Muscle of leg (tissue), 11 donors: Measurements from ENCODE around the gene SDK1. TPM values are rescaled to one million over a fixed set of nuclear protein-coding genes. Genes with fewer than 3 reads are reported as not detected.
A peak's percentile ranks its signal among the peaks of the same experiment; 100 is the strongest.

Source experiments
- DNase-seq: peaks from one replicate; pipeline ENCODE4 v3.0.0; 2013
- H3K27ac ChIP-seq: one replicate; pipeline ENCODE4 v1.5.1; 2013; ENCODE audit warnings: mild to moderate bottlenecking, low read length, control low read depth
- H3K27me3 ChIP-seq: one replicate; pipeline ENCODE4 v1.6.1; 2013; ENCODE audit warnings: low read length; ENCODE audit not compliant: control insufficient read depth, insufficient read depth
- H3K36me3 ChIP-seq: one replicate; pipeline ENCODE4 v1.6.1; 2013; ENCODE audit warnings: low read length; ENCODE audit not compliant: control insufficient read depth, insufficient read depth
- H3K4me1 ChIP-seq: one replicate; pipeline ENCODE4 v1.6.1; 2013; ENCODE audit warnings: low read length; ENCODE audit not compliant: control insufficient read depth, insufficient read depth
- H3K4me3 ChIP-seq: one replicate; pipeline ENCODE4 v1.5.1; 2013; ENCODE audit warnings: low read length, control low read depth
- H3K9me3 ChIP-seq: replicated peaks from 2 replicates; pipeline ENCODE4 v1.6.1; 2013; ENCODE audit warnings: low read depth, low read length; ENCODE audit not compliant: control insufficient read depth
- WGBS: methylation state at CpG from one replicate; pipeline ENCODE4 v1.1.5; 2013; ENCODE audit warnings: missing lambda C conversion rate; ENCODE audit not compliant: insufficient coverage; 5-methylcytosine and 5-hydroxymethylcytosine counted together
- polyA plus RNA-seq, 8 donors: library from polyadenylated mRNA; unstranded; fragments of 120-200 nt; gene quantifications; one replicate each; pipeline versions ENCODE4 v1.2.1 to v1.2.3, GENCODE V29; 2013; ENCODE audit warnings: inconsistent platforms in 1 of 8, low replicate concordance in 1 of 8; ENCODE audit not compliant: insufficient read length in 8 of 8, insufficient read depth in 1 of 8
- total RNA-seq: library from RNA; stranded (reverse); fragments of 120-200 nt; gene quantifications from one replicate; pipeline ENCODE4 v1.2.4, GENCODE V29; 2013

The SDK1 gene
- total and polyA plus RNA-seq, 9 donors = 2.3 to 6.4 (median 3.6) TPM

- Histone ChIP-seq H3K27ac (no peak overlapping the region), H3K4me3 (no peak overlapping the region), H3K9me3 (no peaks in the 10 kb centered on the region), H3K36me3 (no peaks in the 10 kb centered on the region), H3K4me1 (peaks cover 2% of the 10 kb centered on the region), H3K27me3 (no peaks in the 10 kb centered on the region)
- 95% methylated on average over 2 of the region's 3 CpGs for WGBS
- no peak for DNase-seq
These were observed 456.0 kb downstream of the SDK1 start for GRCh38 chr7:3757059-3757458.

- H3K27ac ChIP-seq = no peak overlapping the region
- no peaks in the 10 kb centered on the region for H3K4me1 ChIP-seq
- H3K4me3 ChIP-seq = no peak overlapping the region
- DNase-seq = no peak
- WGBS = no CpG with 5 or more reads among the region's 5 CpGs
- no peaks in the 10 kb centered on the region for H3K27me3 ChIP-seq
- H3K9me3 ChIP-seq = no peaks in the 10 kb centered on the region
- H3K36me3 ChIP-seq = no peaks in the 10 kb centered on the region
These were observed 459.6 kb downstream of the SDK1 start for GRCh38 chr7:3760651-3761050.

GRCh38 chr7:3762146-3762831 lies 461.2 kb downstream of the SDK1 start:
- Histone ChIP-seq H3K36me3 (no peaks in the 10 kb centered on the region), H3K4me3 (no peak overlapping the region), H3K27ac (no peak overlapping the region), H3K4me1 (no peaks in the 10 kb centered on the region), H3K9me3 (no peaks in the 10 kb centered on the region), H3K27me3 (no peaks in the 10 kb centered on the region)
- no peak for DNase-seq
- 83% methylated on average over 2 of the region's 11 CpGs for WGBS

GRCh38 chr7:3767917-3768777 lies 467.1 kb downstream of the SDK1 start:
- Histone ChIP-seq H3K4me3 (no peak overlapping the region), H3K36me3 (no peaks in the 10 kb centered on the region), H3K27me3 (no peaks in the 10 kb centered on the region), H3K4me1 (no peaks in the 10 kb centered on the region), H3K9me3 (no peaks in the 10 kb centered on the region), H3K27ac (no peak overlapping the region)
- WGBS = 65% methylated on average over 5 of the region's 9 CpGs
- DNase-seq = peak; percentile 49

GRCh38 chr7:3771906-3772305 lies 470.9 kb downstream of the SDK1 start:
- H3K4me3 ChIP-seq = no peak overlapping the region
- no peaks in the 10 kb centered on the region for H3K27me3 ChIP-seq
- WGBS = no CpG with 5 or more reads among the region's 3 CpGs
- no peaks in the 10 kb centered on the region for H3K9me3 ChIP-seq
- H3K27ac ChIP-seq = no peak overlapping the region
- no peaks in the 10 kb centered on the region for H3K4me1 ChIP-seq
- DNase-seq = no peak
- no peaks in the 10 kb centered on the region for H3K36me3 ChIP-seq

GRCh38 chr7:3778345-3778744 lies 477.3 kb downstream of the SDK1 start:
- no peak for DNase-seq
- no peak overlapping the region for H3K27ac ChIP-seq
- H3K4me1 ChIP-seq = no peaks in the 10 kb centered on the region
- no peaks in the 10 kb centered on the region for H3K27me3 ChIP-seq
- H3K36me3 ChIP-seq = no peaks in the 10 kb centered on the region
- no CpG with 5 or more reads among the region's 8 CpGs for WGBS
- H3K4me3 ChIP-seq = no peak overlapping the region
- H3K9me3 ChIP-seq = peaks cover 15% of the 10 kb centered on the region

GRCh38 chr7:3780016-3780415 lies 479.0 kb downstream of the SDK1 start:
- no peaks in the 10 kb centered on the region for H3K4me1 ChIP-seq
- peaks cover 15% of the 10 kb centered on the region for H3K9me3 ChIP-seq
- H3K27me3 ChIP-seq = no peaks in the 10 kb centered on the region
- whole genome bisulfite sequencing = 80% methylated on average over 1 of the region's 2 CpGs
- no peak overlapping the region for H3K4me3 ChIP-seq
- DNase-seq = no peak
- H3K27ac ChIP-seq = no peak overlapping the region
- no peaks in the 10 kb centered on the region for H3K36me3 ChIP-seq

- Histone ChIP-seq H3K4me3 (no peak overlapping the region), H3K36me3 (no peaks in the 10 kb centered on the region)
These were observed 479.5 kb downstream of the SDK1 start for GRCh38 chr7:3780525-3780924.

GRCh38 chr7:3781607-3782006 lies 480.6 kb downstream of the SDK1 start:
- no peaks in the 10 kb centered on the region for H3K4me1 ChIP-seq

More at GRCh38 chr7:3780525-3780924, 479.5 kb downstream of the SDK1 start:
- no peak for DNase-seq
- 100% methylated on average over 1 of the region's 2 CpGs for WGBS
- Histone ChIP-seq H3K4me1 (no peaks in the 10 kb centered on the region), H3K27me3 (no peaks in the 10 kb centered on the region), H3K9me3 (peaks cover 15% of the 10 kb centered on the region), H3K27ac (no peak overlapping the region)

GRCh38 chr7:3787717-3788264 lies 486.7 kb downstream of the SDK1 start:
- no peak for DNase-seq
- Histone ChIP-seq H3K27me3 (no peaks in the 10 kb centered on the region), H3K4me1 (no peaks in the 10 kb centered on the region), H3K36me3 (no peaks in the 10 kb centered on the region), H3K9me3 (peaks cover under 1% of the 10 kb centered on the region), H3K27ac (no peak overlapping the region), H3K4me3 (no peak overlapping the region)
- 48% methylated on average over 13 of the region's 15 CpGs for WGBS

More at GRCh38 chr7:3781607-3782006, 480.6 kb downstream of the SDK1 start:
- Histone ChIP-seq H3K36me3 (no peaks in the 10 kb centered on the region), H3K9me3 (peaks cover 15% of the 10 kb centered on the region), H3K27me3 (no peaks in the 10 kb centered on the region), H3K4me3 (no peak overlapping the region), H3K27ac (no peak overlapping the region)
- 86% methylated on average over 1 of the region's 1 CpG for WGBS
- no peak for DNase-seq
